Keratinocyte (primary cell): ENCODE data around the gene CUL4B.

Source experiments
- EZH2 ChIP-seq: IDR thresholded peaks from one replicate; pipeline ENCODE4 v1.6.1; 2012; ENCODE audit warnings: inconsistent platforms, mild to moderate bottlenecking, low read length, moderate library complexity
- TF ChIP-seq, protein P1 (sequence below), 3 experiments: IDR thresholded peaks in 1 of 3; conservative IDR thresholded peaks in 1 of 3; optimal IDR thresholded peaks in 1 of 3; 2 replicates in 2 of 3; 3 replicates in 1 of 3; pipeline versions ENCODE3 to v1.5.1; 2011; ENCODE audit warnings: low read length in 3 of 3, mild to moderate bottlenecking in 3 of 3, moderate library complexity in 2 of 3, control low read depth in 1 of 3, inconsistent platforms in 1 of 3; ENCODE audit not compliant: insufficient read depth in 2 of 3; ENCODE audit errors: extremely low read depth in 1 of 3

DNA sequence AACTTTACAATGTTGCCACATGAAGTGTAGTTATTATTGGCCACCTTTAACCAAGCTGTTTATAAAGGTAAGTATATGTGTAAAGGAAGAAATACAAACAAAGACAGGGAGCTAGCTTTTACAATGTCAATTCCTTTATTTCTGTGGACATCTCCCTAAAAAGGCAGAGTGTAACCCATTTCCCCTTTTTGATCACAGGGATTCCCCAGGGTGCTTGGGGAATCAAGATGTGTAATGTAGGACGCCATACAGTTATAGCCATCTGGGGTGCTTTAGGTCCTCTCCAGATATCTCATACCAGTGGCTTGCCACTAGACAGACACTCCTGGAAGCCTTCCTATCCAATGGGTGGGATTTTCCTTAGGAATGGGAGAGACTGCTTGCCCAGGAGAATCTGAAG lies 4.2 kb upstream of the CUL4B start:
- TF ChIP-seq EZH2 = no peak
- TF ChIP-seq, protein P1, sequence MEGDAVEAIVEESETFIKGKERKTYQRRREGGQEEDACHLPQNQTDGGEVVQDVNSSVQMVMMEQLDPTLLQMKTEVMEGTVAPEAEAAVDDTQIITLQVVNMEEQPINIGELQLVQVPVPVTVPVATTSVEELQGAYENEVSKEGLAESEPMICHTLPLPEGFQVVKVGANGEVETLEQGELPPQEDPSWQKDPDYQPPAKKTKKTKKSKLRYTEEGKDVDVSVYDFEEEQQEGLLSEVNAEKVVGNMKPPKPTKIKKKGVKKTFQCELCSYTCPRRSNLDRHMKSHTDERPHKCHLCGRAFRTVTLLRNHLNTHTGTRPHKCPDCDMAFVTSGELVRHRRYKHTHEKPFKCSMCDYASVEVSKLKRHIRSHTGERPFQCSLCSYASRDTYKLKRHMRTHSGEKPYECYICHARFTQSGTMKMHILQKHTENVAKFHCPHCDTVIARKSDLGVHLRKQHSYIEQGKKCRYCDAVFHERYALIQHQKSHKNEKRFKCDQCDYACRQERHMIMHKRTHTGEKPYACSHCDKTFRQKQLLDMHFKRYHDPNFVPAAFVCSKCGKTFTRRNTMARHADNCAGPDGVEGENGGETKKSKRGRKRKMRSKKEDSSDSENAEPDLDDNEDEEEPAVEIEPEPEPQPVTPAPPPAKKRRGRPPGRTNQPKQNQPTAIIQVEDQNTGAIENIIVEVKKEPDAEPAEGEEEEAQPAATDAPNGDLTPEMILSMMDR (optimal IDR thresholded peaks at IDR 0.05 in 1 of 3, IDR thresholded peaks at IDR 0.05 in 1 of 3, conservative IDR thresholded peaks at IDR 0.05 in 1 of 3; ENCODE audit: extremely low read depth in 1 of 3, insufficient read depth in 2 of 3, low read length in 3 of 3) = no peak
